ENCODE data around the gene EFCAB9.
"Not testable (repeated sequence)": the region's sequence is repeated elsewhere in the genome, so short reads cannot be mapped to it uniquely, and the experiment has no call there.

EFCAB9 gene

GRCh38 chr5:172199446-172199845, 5.5 kb downstream of the EFCAB9 start:
- no peak for DNase-seq (ENCODE audit: low read depth, low spot score)
- POLR2A ChIA-PET = no interaction called here
- no peak for TF ChIP-seq CTCF (IDR thresholded peaks at IDR 0.05; ENCODE audit: insufficient read depth, low read length, missing control alignments)
- no peak overlapping the region for H3K4me3 ChIP-seq (ENCODE audit: low read depth, low read length)
- CTCF ChIA-PET = interaction anchor here (4.1 kb wide), 1 partner anchor 11 kb away, joined by 45 read pairs; the partner anchor contains the start of gene STK10

- no peak overlapping the region for H3K4me3 ChIP-seq (ENCODE audit: low read depth, low read length)
- DNase-seq (ENCODE audit: low read depth, low spot score) = no peak
- no peak for TF ChIP-seq CTCF (IDR thresholded peaks at IDR 0.05; ENCODE audit: insufficient read depth, low read length, missing control alignments)
- CTCF ChIA-PET = interaction anchor here (4.1 kb wide), 1 partner anchor 12 kb away, joined by 45 read pairs; the partner anchor contains the start of gene STK10
- POLR2A ChIA-PET = no interaction called here
Measured at GRCh38 chr5:172200476-172200875, 6.5 kb downstream of the EFCAB9 start.

GRCh38 chr5:172205984-172206383, 12.0 kb downstream of the EFCAB9 start:
- DNase-seq (ENCODE audit: low read depth, low spot score); POLR2A ChIA-PET; H3K4me3 ChIP-seq (ENCODE audit: low read depth, low read length): not testable (repeated sequence)
- CTCF ChIA-PET = interaction anchor here (1.7 kb wide), 1 partner anchor 17 kb away, joined by 5 read pairs; the partner anchor contains the start of gene STK10

GRCh38 chr5:172207511-172207910, 13.5 kb downstream of the EFCAB9 start:
- DNase-seq (ENCODE audit: low read depth, low spot score) = no peak
- TF ChIP-seq CTCF (IDR thresholded peaks at IDR 0.05; ENCODE audit: insufficient read depth, low read length, missing control alignments) = no peak
- ChIA-PET POLR2A (no interaction called here), CTCF (interaction anchor here (1.7 kb wide), 1 partner anchor 19 kb away, joined by 5 read pairs; the partner anchor contains the start of gene STK10)
- no peak overlapping the region for H3K4me3 ChIP-seq (ENCODE audit: low read depth, low read length)

GRCh38 chr5:172209714-172210113, 15.7 kb downstream of the EFCAB9 start:
- ChIA-PET CTCF (interaction anchor here (4.6 kb wide), 1 partner anchor 21 kb away, joined by 24 read pairs; the partner anchor contains the start of gene STK10), POLR2A (no interaction called here)
- no peak for TF ChIP-seq CTCF (IDR thresholded peaks at IDR 0.05; ENCODE audit: insufficient read depth, low read length, missing control alignments)
- no peak for DNase-seq (ENCODE audit: low read depth, low spot score)
- H3K4me3 ChIP-seq (ENCODE audit: low read depth, low read length) = no peak overlapping the region

- no peak for TF ChIP-seq CTCF (IDR thresholded peaks at IDR 0.05; ENCODE audit: insufficient read depth, low read length, missing control alignments)
- POLR2A ChIA-PET = no interaction called here
- no peak overlapping the region for H3K4me3 ChIP-seq (ENCODE audit: low read depth, low read length)
- DNase-seq (ENCODE audit: low read depth, low spot score) = no peak
- CTCF ChIA-PET = interaction anchor here (4.6 kb wide), 1 partner anchor 23 kb away, joined by 24 read pairs; the partner anchor contains the start of gene STK10
Measured at GRCh38 chr5:172211676-172212075, 17.7 kb downstream of the EFCAB9 start.

- CTCF ChIA-PET = interaction anchor here (1.7 to 4.6 kb wide), 2 partner anchors 10 to 24 kb away, joined by 5 to 24 read pairs; partner anchors contain the start of gene STK10
- no peak for TF ChIP-seq CTCF (IDR thresholded peaks at IDR 0.05; ENCODE audit: insufficient read depth, low read length, missing control alignments)
- POLR2A ChIA-PET = no interaction called here
Measured at GRCh38 chr5:172213126-172213525, 19.2 kb downstream of the EFCAB9 start.

More at GRCh38 chr5:172213126-172213525, 19.2 kb downstream of the EFCAB9 start:
- no peak for DNase-seq (ENCODE audit: low read depth, low spot score)
- no peak overlapping the region for H3K4me3 ChIP-seq (ENCODE audit: low read depth, low read length)

Measured in AG04449 (cell line).